OCI-LY7 (cell line): ENCODE measurements around the gene HMGCLL1. TPM values are rescaled to one million over a fixed set of nuclear protein-coding genes. Genes with fewer than 3 reads are reported as not detected.
A peak's percentile ranks its signal among the peaks of the same experiment; 100 is the strongest.

Source experiments
- BruUV-seq: library from RNA; stranded (reverse); fragments of 400-500 nt; replicated peaks from 2 replicates; lab custom pipeline; 2021; lab: Mats Ljungman, UMichigan
- CTCF ChIA-PET: fragments of 300-600 bp; sonication (Branson Sonifier 250); formaldehyde crosslinking; loops from one replicate; lab custom pipeline; 2022; ENCODE audit warnings: antibody characterized with exemption; ENCODE audit not compliant: unreplicated experiment; lab: Charles Lee
- POLR2A ChIA-PET: fragments of 300-600 bp; sonication (Branson Sonifier 250); formaldehyde crosslinking; loops from one replicate; lab custom pipeline; 2022; ENCODE audit warnings: antibody characterized with exemption; lab: Charles Lee
- DNase-seq: peaks from one replicate; pipeline ENCODE4 v3.0.0-alpha.2; 2015; ENCODE audit warnings: low spot score
- H2AFZ ChIP-seq: fragments of 200-600 bp; sonication (generic), shearing (Covaris generic); 2 replicates; pipeline ENCODE4 v1.6.1; 2014; ENCODE audit warnings: mild to moderate bottlenecking, antibody characterized with exemption, low read length, moderate library complexity
- H3K27ac ChIP-seq: fragments of 200-600 bp; sonication (generic); 2 replicates; pipeline ENCODE4 v1.5.1; 2014; ENCODE audit warnings: mixed run types, low read depth, mild to moderate bottlenecking, moderate library complexity, low read length, inconsistent platforms; ENCODE audit not compliant: poor library complexity, severe bottlenecking
- H3K36me3 ChIP-seq: fragments of 200-600 bp; sonication (generic); 2 replicates; pipeline ENCODE4 v1.6.1; 2014; ENCODE audit warnings: mild to moderate bottlenecking, antibody characterized with exemption, low read length, moderate library complexity, mixed read lengths; ENCODE audit not compliant: insufficient read depth
- H3K4me1 ChIP-seq: fragments of 200-600 bp; sonication (generic); 2 replicates; pipeline ENCODE4 v1.5.1; 2014; ENCODE audit warnings: mild to moderate bottlenecking, low read length; ENCODE audit not compliant: insufficient read depth, poor library complexity, severe bottlenecking
- H3K4me2 ChIP-seq: fragments of 200-600 bp; sonication (generic); 2 replicates; pipeline ENCODE4 v1.6.1; 2014; ENCODE audit warnings: mild to moderate bottlenecking, low read length
- H3K4me3 ChIP-seq: fragments of 200-600 bp; sonication (generic); 2 replicates; pipeline ENCODE4 v1.5.1; 2014; ENCODE audit warnings: mild to moderate bottlenecking, low read depth, low read length; ENCODE audit not compliant: poor library complexity, severe bottlenecking
- H3K79me2 ChIP-seq: fragments of 200-600 bp; sonication (generic); 2 replicates; pipeline ENCODE4 v1.6.1; 2016; ENCODE audit warnings: low read depth, mild to moderate bottlenecking, low read length, moderate library complexity, mixed read lengths; ENCODE audit not compliant: insufficient read depth
- H3K9me2 ChIP-seq: fragments of 200-600 bp; sonication (generic); 2 replicates; pipeline ENCODE4 v1.6.1; 2016; ENCODE audit warnings: mild to moderate bottlenecking, low read length, mixed read lengths; ENCODE audit not compliant: insufficient read depth
- H3K9me3 ChIP-seq: fragments of 200-600 bp; sonication (generic); 2 replicates; pipeline ENCODE4 v1.6.1; 2014; ENCODE audit warnings: mild to moderate bottlenecking, mixed run types, low read length, mixed read lengths
- H4K20me1 ChIP-seq: fragments of 200-600 bp; sonication (generic); 2 replicates; pipeline ENCODE4 v1.6.1; 2014; ENCODE audit warnings: mild to moderate bottlenecking, antibody characterized with exemption, low read length, moderate library complexity, mixed read lengths; ENCODE audit not compliant: insufficient read depth
- EZH2phosphoT487 ChIP-seq: fragments of 200-600 bp; sonication (generic); IDR thresholded peaks from 2 replicates; pipeline ENCODE4 v1.6.1; 2018; ENCODE audit warnings: low read depth, borderline replicate concordance, mild to moderate bottlenecking, mixed run types, antibody characterized with exemption, low read length, moderate library complexity, mixed read lengths
- intact Hi-C: fragments of 100-400 bp; cut with micrococcal nuclease; formaldehyde crosslinking; loops from one replicate; pipeline ENCODE4 v1.10.0; 2022; ENCODE audit not compliant: unreplicated experiment
- total RNA-seq, 2 experiments: library from RNA; depleted of rRNA in 1 of 2; stranded (reverse); fragments of >200 nt in 1 of 2; shearing (Covaris generic) in 1 of 2; gene quantifications; 2 replicates each; pipeline ENCODE4 v1.2.3, GENCODE V29; 2014 to 2022
- TF ChIP-seq, protein P1 (sequence below): fragments of 200-600 bp; sonication (generic); conservative IDR thresholded peaks from 2 replicates; pipeline ENCODE4 v1.5.1; 2014; ENCODE audit warnings: mild to moderate bottlenecking, antibody characterized with exemption, low read length, moderate library complexity, mixed read lengths

HMGCLL1 gene
- total RNA-seq, 2 experiments from 2014 or later: not detected

DNA sequence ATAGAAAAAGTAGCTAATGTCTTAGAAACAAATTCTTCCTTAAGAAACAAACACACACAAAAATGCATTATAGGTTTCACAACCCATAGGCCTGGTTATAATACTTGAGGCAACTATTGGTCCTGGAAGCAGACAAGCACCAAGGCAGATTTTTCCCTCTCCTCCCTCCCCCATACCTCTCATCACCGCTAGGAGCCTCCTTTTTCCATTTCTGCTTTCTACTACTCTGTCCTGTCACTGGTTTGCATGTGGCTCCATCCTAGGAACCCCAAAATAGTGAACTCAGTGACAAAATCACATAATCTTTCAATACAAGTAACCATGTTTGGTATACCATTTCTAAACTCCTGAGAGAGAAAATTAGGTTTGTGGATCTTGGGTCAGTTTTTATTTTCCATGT is 66.1 kb downstream of the HMGCLL1 start:
- intact Hi-C loops: no loop called here
- no peaks in the 10 kb centered on the region for H3K79me2 ChIP-seq
- no peak for TF ChIP-seq EZH2phosphoT487
- TF ChIP-seq, protein P1, sequence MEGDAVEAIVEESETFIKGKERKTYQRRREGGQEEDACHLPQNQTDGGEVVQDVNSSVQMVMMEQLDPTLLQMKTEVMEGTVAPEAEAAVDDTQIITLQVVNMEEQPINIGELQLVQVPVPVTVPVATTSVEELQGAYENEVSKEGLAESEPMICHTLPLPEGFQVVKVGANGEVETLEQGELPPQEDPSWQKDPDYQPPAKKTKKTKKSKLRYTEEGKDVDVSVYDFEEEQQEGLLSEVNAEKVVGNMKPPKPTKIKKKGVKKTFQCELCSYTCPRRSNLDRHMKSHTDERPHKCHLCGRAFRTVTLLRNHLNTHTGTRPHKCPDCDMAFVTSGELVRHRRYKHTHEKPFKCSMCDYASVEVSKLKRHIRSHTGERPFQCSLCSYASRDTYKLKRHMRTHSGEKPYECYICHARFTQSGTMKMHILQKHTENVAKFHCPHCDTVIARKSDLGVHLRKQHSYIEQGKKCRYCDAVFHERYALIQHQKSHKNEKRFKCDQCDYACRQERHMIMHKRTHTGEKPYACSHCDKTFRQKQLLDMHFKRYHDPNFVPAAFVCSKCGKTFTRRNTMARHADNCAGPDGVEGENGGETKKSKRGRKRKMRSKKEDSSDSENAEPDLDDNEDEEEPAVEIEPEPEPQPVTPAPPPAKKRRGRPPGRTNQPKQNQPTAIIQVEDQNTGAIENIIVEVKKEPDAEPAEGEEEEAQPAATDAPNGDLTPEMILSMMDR: 0 out of 2 replicates have a peak, but pooled peaks have one; percentile 24
- H3K9me3 ChIP-seq: no peaks in the 10 kb centered on the region
- POLR2A ChIA-PET: interaction anchor here (0.7 kb wide), 1 partner anchor 1110 kb away, joined by 3 read pairs; no protein-coding TSS in a partner anchor
- H3K4me2 ChIP-seq: no peak overlapping the region
- H3K4me1 ChIP-seq: no peaks in the 10 kb centered on the region
- H3K27ac ChIP-seq: no peak overlapping the region
- no peaks in the 10 kb centered on the region for H3K9me2 ChIP-seq
- no peak overlapping the region for H3K4me3 ChIP-seq
- no peaks in the 10 kb centered on the region for H4K20me1 ChIP-seq
- no peaks in the 10 kb centered on the region for H3K36me3 ChIP-seq
- CTCF ChIA-PET: no interaction called here
- no peak for DNase-seq
- no TSS peak for BruUV-seq
- H2AFZ ChIP-seq: no peak overlapping the region

DNA sequence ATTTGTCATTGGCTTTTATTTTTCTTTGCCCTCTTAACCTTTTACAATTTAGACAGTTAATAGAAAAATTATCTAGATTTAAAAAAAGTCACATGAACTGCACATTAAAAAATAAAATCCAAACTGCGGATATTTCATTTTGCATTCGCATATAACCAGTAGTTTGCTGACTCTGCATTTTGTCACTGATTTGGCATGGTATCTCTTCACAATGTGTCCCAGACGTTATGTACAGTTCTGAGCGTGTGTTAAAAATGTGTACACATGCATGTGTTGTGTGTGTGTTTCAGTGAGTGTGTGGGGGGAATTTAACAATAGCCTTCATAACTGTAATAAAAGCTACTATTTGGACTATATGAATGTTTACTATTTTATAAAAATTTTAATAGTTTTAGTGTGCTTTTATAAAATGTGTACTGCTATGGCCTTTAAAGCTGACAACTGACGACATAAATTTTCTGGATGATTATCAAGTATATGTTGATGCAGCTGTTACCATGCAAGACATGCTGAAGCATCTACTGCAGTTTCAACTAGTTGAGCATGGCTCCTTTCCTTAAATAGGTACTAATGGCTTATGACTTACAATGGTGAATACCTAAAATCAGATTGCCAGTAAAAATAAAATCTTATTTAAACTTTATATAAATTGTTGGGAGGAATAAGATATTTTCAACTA is 67.7 kb downstream of the HMGCLL1 start:
- Histone ChIP-seq H3K4me1 (no peaks in the 10 kb centered on the region), H3K4me3 (no peak overlapping the region), H2AFZ (no peak overlapping the region), H3K9me2 (no peaks in the 10 kb centered on the region), H3K27ac (no peak overlapping the region), H3K9me3 (no peaks in the 10 kb centered on the region), H4K20me1 (no peaks in the 10 kb centered on the region), H3K36me3 (no peaks in the 10 kb centered on the region), H3K79me2 (no peaks in the 10 kb centered on the region), H3K4me2 (no peak overlapping the region)
- no peak for DNase-seq
- POLR2A ChIA-PET: interaction anchor here (0.7 to 1.1 kb wide), 2 partner anchors 15 to 96 kb away, joined by 3 read pairs; no protein-coding TSS in a partner anchor
- BruUV-seq: no TSS peak
- CTCF ChIA-PET: no interaction called here
- intact Hi-C loops: no loop called here
- TF ChIP-seq, protein P1: no peak
- TF ChIP-seq EZH2phosphoT487: no peak

DNA sequence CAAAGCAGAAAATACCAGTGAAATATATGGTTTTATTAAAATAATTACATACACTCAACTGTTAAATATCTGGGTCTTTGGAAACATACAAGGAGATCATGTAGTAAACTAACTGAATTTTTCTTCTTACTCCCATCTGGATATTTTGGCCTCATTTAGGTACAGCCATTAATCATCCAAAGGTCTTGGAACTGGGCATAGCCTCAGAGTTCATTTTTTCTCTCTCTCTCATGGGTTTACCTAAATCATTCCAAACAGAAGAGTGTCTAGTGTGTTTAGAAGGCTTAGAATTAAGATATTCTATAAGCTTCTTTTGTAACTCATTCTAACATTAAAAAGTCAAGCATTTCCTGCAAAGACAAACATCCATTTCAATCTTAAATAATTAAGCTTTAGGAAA is 79.4 kb downstream of the HMGCLL1 start:
- Histone ChIP-seq H3K27ac (no peak overlapping the region), H3K9me2 (no peaks in the 10 kb centered on the region), H3K36me3 (no peaks in the 10 kb centered on the region), H3K79me2 (no peaks in the 10 kb centered on the region), H3K4me3 (no peak overlapping the region), H4K20me1 (no peaks in the 10 kb centered on the region), H3K4me2 (no peak overlapping the region), H2AFZ (no peak overlapping the region), H3K4me1 (no peaks in the 10 kb centered on the region), H3K9me3 (no peaks in the 10 kb centered on the region)
- POLR2A ChIA-PET: interaction anchor here (0.6 to 0.9 kb wide), 2 partner anchors 9 to 90 kb away, joined by 3 read pairs; no protein-coding TSS in a partner anchor
- DNase-seq: no peak
- no TSS peak for BruUV-seq
- TF ChIP-seq, protein P1: no peak
- no peak for TF ChIP-seq EZH2phosphoT487
- CTCF ChIA-PET: no interaction called here
- intact Hi-C loops: no loop called here
